NOMO-1 treated with dmso at 0.1 percent for 144 hours (cell line): ENCODE measurements around the gene ALOXE3.
"Not testable (repeated sequence)": the region's sequence is repeated elsewhere in the genome, so short reads cannot be mapped to it uniquely, and the experiment has no call there.

Source experiments
- DNase-seq: peaks from one replicate; lab custom pipeline; 2025; ENCODE audit not compliant: unreplicated experiment; lab: John Stamatoyannopoulos, UW

Gene ALOXE3

GRCh38 chr17:8073627-8074484, 44.5 kb downstream of the ALOXE3 start:
- peak; percentile 28 for DNase-seq

- DNase-seq = no peak
These were observed 45.4 kb downstream of the ALOXE3 start for GRCh38 chr17:8072729-8073461.

GRCh38 chr17:8072341-8072728, 46.0 kb downstream of the ALOXE3 start:
- no peak for DNase-seq

- no peak for DNase-seq
These were observed 46.8 kb downstream of the ALOXE3 start for GRCh38 chr17:8071496-8071895.

GRCh38 chr17:8069587-8069860, 48.8 kb downstream of the ALOXE3 start:
- DNase-seq = no peak

- peak; percentile 60 for DNase-seq
These were observed 49.4 kb downstream of the ALOXE3 start for GRCh38 chr17:8068736-8069586.

- DNase-seq = no peak
These were observed 50.5 kb downstream of the ALOXE3 start for GRCh38 chr17:8067806-8068205.

GRCh38 chr17:8066841-8067775, 51.2 kb downstream of the ALOXE3 start:
- no peak for DNase-seq

GRCh38 chr17:8064561-8065019, 53.7 kb downstream of the ALOXE3 start:
- DNase-seq = no peak

- no peak for DNase-seq
These were observed 54.4 kb downstream of the ALOXE3 start for GRCh38 chr17:8063761-8064534.

- DNase-seq = no peak
These were observed 55.4 kb downstream of the ALOXE3 start for GRCh38 chr17:8062807-8063483.

GRCh38 chr17:8062435-8062806, 55.9 kb downstream of the ALOXE3 start:
- DNase-seq = no peak

- DNase-seq = not testable (repeated sequence)
These were observed 56.5 kb downstream of the ALOXE3 start for GRCh38 chr17:8061851-8062250.

GRCh38 chr17:8060274-8060673, 58.0 kb downstream of the ALOXE3 start:
- DNase-seq = peak; percentile 50

- no peak for DNase-seq
These were observed 59.2 kb downstream of the ALOXE3 start for GRCh38 chr17:8059131-8059530.

GRCh38 chr17:8057691-8058114, 60.6 kb downstream of the ALOXE3 start:
- DNase-seq = peak; percentile 89

GRCh38 chr17:8056976-8057625, 61.2 kb downstream of the ALOXE3 start:
- no peak for DNase-seq

GRCh38 chr17:8056232-8056975, 61.9 kb downstream of the ALOXE3 start:
- peak; percentile 89 for DNase-seq
